Osteocyte (in vitro differentiated cells): ENCODE measurements around the gene GPRIN3. TPM values are rescaled to one million over a fixed set of nuclear protein-coding genes. Genes with fewer than 3 reads are reported as not detected.
"Not testable (repeated sequence)": the region's sequence is repeated elsewhere in the genome, so short reads cannot be mapped to it uniquely, and the experiment has no call there.

Experiments
- DNase-seq: peaks from one replicate; pipeline ENCODE4 v3.0.0; 2021; ENCODE audit warnings: mixed read lengths; ENCODE audit not compliant: unreplicated experiment; ENCODE audit errors: extremely low spot score
- H3K27ac Mint-ChIP-seq: one replicate; pipeline ENCODE4 v1.8.0; 2021; ENCODE audit warnings: mild to moderate bottlenecking, mixed read lengths; ENCODE audit not compliant: unreplicated experiment
- H3K27me3 Mint-ChIP-seq: one replicate; pipeline ENCODE4 v1.8.0; 2021; ENCODE audit warnings: mixed read lengths; ENCODE audit not compliant: unreplicated experiment
- H3K36me3 Mint-ChIP-seq: one replicate; pipeline ENCODE4 v1.8.0; 2021; ENCODE audit warnings: mixed read lengths; ENCODE audit not compliant: unreplicated experiment
- H3K4me1 Mint-ChIP-seq: one replicate; pipeline ENCODE4 v1.8.0; 2021; ENCODE audit warnings: mixed read lengths; ENCODE audit not compliant: unreplicated experiment
- H3K4me3 Mint-ChIP-seq: one replicate; pipeline ENCODE4 v1.8.0; 2021; ENCODE audit warnings: mild to moderate bottlenecking, moderate library complexity, mixed read lengths; ENCODE audit not compliant: unreplicated experiment
- H3K9me3 Mint-ChIP-seq: one replicate; pipeline ENCODE4 v1.8.0; 2021; ENCODE audit warnings: mixed read lengths; ENCODE audit not compliant: unreplicated experiment
- total RNA-seq: library from RNA; stranded (reverse); gene quantifications from 2 replicates; pipeline ENCODE4 v1.2.1, GENCODE V29; 2021
- TF ChIP-seq, protein P1 (sequence below): fragments of 200-600 bp; sonication (generic); IDR thresholded peaks from 2 replicates; pipeline ENCODE4 v1.5.0; 2021; ENCODE audit warnings: antibody characterized with exemption, mild to moderate bottlenecking, moderate library complexity

Gene GPRIN3
- total RNA-seq, 1 donor from 2014 or later = not detected

DNA sequence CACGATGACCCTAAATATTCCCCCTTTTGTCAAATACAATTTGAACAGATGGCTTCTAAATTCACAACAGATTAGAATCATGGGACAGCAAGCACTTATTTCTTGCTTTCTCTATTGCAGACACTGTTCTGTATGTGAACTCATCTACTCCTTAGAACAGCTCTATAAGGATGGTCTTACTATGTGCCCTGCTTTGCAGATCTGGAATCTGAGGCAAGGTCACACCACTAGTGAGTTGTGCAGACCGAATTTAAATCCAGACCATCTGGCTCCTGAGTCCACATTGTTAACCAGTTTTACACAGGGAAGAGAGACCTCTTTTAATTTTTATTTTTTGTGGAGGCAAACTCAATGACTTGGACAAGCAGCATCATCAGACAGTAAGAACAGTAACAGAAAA lies 50.2 kb downstream of the GPRIN3 start:
- Mint-ChIP-seq H3K4me1 (no peaks in the 10 kb centered on the region), H3K4me3 (no peak overlapping the region), H3K27me3 (peaks cover 19% of the 10 kb centered on the region), H3K36me3 (no peaks in the 10 kb centered on the region), H3K27ac (no peak overlapping the region), H3K9me3 (peaks cover 4% of the 10 kb centered on the region)
- TF ChIP-seq, protein P1, sequence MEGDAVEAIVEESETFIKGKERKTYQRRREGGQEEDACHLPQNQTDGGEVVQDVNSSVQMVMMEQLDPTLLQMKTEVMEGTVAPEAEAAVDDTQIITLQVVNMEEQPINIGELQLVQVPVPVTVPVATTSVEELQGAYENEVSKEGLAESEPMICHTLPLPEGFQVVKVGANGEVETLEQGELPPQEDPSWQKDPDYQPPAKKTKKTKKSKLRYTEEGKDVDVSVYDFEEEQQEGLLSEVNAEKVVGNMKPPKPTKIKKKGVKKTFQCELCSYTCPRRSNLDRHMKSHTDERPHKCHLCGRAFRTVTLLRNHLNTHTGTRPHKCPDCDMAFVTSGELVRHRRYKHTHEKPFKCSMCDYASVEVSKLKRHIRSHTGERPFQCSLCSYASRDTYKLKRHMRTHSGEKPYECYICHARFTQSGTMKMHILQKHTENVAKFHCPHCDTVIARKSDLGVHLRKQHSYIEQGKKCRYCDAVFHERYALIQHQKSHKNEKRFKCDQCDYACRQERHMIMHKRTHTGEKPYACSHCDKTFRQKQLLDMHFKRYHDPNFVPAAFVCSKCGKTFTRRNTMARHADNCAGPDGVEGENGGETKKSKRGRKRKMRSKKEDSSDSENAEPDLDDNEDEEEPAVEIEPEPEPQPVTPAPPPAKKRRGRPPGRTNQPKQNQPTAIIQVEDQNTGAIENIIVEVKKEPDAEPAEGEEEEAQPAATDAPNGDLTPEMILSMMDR = no peak
- no peak for DNase-seq

DNA sequence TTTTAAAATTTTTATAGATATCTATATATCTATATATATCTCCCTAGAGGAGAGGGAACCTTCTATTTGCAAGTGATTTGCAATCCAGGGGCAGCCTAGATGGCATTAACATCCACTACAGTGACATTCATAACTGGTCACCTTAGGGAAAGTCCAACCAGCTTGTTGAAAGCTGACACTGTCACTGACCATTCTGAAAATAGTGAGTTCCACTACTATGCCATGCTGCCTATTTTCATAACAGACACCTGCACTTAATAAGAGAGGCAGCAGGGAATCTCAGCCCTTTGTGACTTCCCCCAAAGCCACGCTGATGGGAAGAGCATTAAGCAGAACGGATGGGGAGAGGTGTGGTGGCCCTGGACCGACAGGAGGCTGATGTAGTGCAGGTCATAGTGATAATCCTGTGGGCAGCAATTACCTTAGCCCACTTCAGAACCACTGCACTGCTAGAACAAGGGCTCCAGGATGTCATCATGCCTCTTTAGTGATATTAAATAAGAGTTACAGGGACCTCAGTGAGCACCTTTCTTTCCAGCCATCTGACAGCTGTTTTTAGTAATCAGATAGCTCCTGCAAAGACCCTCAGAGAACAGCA lies 51.3 kb downstream of the GPRIN3 start:
- TF ChIP-seq, protein P1 = no peak
- H3K4me1 Mint-ChIP-seq = no peaks in the 10 kb centered on the region
- H3K27ac Mint-ChIP-seq = no peak overlapping the region
- H3K9me3 Mint-ChIP-seq = peaks cover 4% of the 10 kb centered on the region
- peaks cover 24% of the 10 kb centered on the region for H3K27me3 Mint-ChIP-seq
- H3K36me3 Mint-ChIP-seq = no peaks in the 10 kb centered on the region
- H3K4me3 Mint-ChIP-seq = no peak overlapping the region
- DNase-seq = no peak

GRCh38 chr4:89254847-89255246 lies 52.8 kb downstream of the GPRIN3 start:
- Mint-ChIP-seq H3K27ac (no peak overlapping the region), H3K9me3 (peaks cover 4% of the 10 kb centered on the region)

GRCh38 chr4:89254347-89254746 lies 53.3 kb downstream of the GPRIN3 start:
- H3K36me3 Mint-ChIP-seq, H3K27ac Mint-ChIP-seq, H3K4me3 Mint-ChIP-seq, H3K4me1 Mint-ChIP-seq, DNase-seq, H3K9me3 Mint-ChIP-seq: not testable (repeated sequence)
- H3K27me3 Mint-ChIP-seq = peaks cover 23% of the 10 kb centered on the region

More at GRCh38 chr4:89254847-89255246, 52.8 kb downstream of the GPRIN3 start:
- Mint-ChIP-seq H3K4me1 (no peaks in the 10 kb centered on the region), H3K36me3 (no peaks in the 10 kb centered on the region), H3K27me3 (peaks cover 23% of the 10 kb centered on the region), H3K4me3 (no peak overlapping the region)
- DNase-seq = no peak
- TF ChIP-seq, protein P1 = peak; percentile 62

DNA sequence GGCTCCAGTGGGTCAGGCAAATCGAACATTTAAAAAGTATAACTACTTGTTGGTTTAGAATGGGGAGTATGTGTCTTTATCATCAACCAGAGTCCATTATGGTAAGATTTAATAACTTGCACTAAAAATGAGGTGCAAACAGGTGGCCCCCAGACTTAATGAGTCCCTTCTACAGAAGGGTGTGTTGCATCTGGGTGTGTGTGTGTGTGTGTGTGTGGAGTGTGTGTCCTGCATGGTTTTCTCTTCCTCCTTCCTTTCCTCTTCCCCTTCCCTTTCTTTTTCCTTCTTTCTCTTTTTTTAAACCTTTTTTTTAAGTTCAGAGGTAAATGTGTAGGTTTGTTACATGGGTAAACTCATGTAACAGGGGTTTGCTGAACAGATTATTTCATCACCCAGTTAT lies 53.7 kb downstream of the GPRIN3 start:
- no peaks in the 10 kb centered on the region for H3K36me3 Mint-ChIP-seq
- peaks cover 23% of the 10 kb centered on the region for H3K27me3 Mint-ChIP-seq
- no peaks in the 10 kb centered on the region for H3K4me1 Mint-ChIP-seq
- no peak for DNase-seq
- no peak overlapping the region for H3K4me3 Mint-ChIP-seq
- H3K9me3 Mint-ChIP-seq = peaks cover 4% of the 10 kb centered on the region
- TF ChIP-seq, protein P1 = no peak
- no peak overlapping the region for H3K27ac Mint-ChIP-seq
